HEK293 (cell line): Measurements from ENCODE around the gene CDH23.

Experiments used
- CTCF ChIA-PET: fragments of 350-600 bp; formaldehyde crosslinking; extraction: SDS; loops from one replicate; lab custom pipeline; 2021; ENCODE audit warnings: antibody characterized with exemption; lab: Yijun Ruan, JAX
- POLR2A ChIA-PET: fragments of 300-600 bp; formaldehyde crosslinking; extraction: SDS; loops from one replicate; lab custom pipeline; 2020; ENCODE audit warnings: antibody characterized with exemption, inconsistent platforms; lab: Yijun Ruan, JAX
- H3K27ac ChIP-seq: fragments of 200-500 bp; sonication (Bioruptor generic); 2 replicates; pipeline ENCODE4 v1.5.1; 2014; ENCODE audit warnings: low read depth, low read length, control low read depth, inconsistent platforms; ENCODE audit errors: extremely low read depth
- H3K36me3 ChIP-seq, 2 experiments: fragments of 200-500 bp in 1 of 2; sonication (Bioruptor generic) in 1 of 2; 1 replicate in 1 of 2; 2 replicates in 1 of 2; pipeline ENCODE4 v1.5.1; 2014 to 2017; ENCODE audit warnings: inconsistent platforms in 2 of 2, low read length in 2 of 2; ENCODE audit not compliant: control insufficient read depth in 2 of 2, insufficient read depth in 1 of 2
- H3K4me1 ChIP-seq: fragments of 200-500 bp; sonication (Bioruptor generic); 2 replicates; pipeline ENCODE4 v1.5.1; 2014; ENCODE audit warnings: mild to moderate bottlenecking, low read length, inconsistent platforms; ENCODE audit not compliant: control insufficient read depth, insufficient read depth
- H3K4me3 ChIP-seq: 2 replicates; pipeline ENCODE4 v1.5.1; 2011; ENCODE audit warnings: low read depth, mild to moderate bottlenecking, control low read depth, low read length, moderate library complexity
- H3K9me3 ChIP-seq: fragments of 200-500 bp; sonication (Bioruptor generic); 2 replicates; pipeline ENCODE4 v1.5.1; 2014; ENCODE audit warnings: low read depth, low read length, inconsistent platforms; ENCODE audit not compliant: control insufficient read depth, insufficient read depth
- HIC1 ChIP-seq: fragments of 450-650 bp; formaldehyde crosslinking; IDR thresholded peaks from 2 replicates; pipeline ENCODE4 v1.5.1; 2016; ENCODE audit warnings: missing biosample characterization, missing genetic modification characterization
- KLF10 ChIP-seq: fragments of 450-650 bp; IDR thresholded peaks from 2 replicates; pipeline ENCODE4 v1.5.1; 2018; ENCODE audit warnings: missing biosample characterization, mild to moderate bottlenecking, missing genetic modification characterization
- OSR2 ChIP-seq: fragments of 450-650 bp; formaldehyde crosslinking; IDR thresholded peaks from 2 replicates; pipeline ENCODE4 v1.5.1; 2016; ENCODE audit warnings: missing biosample characterization, missing genetic modification characterization
- PATZ1 ChIP-seq: fragments of 450-650 bp; formaldehyde crosslinking; IDR thresholded peaks from 2 replicates; pipeline ENCODE4 v1.5.1; 2016; ENCODE audit warnings: missing biosample characterization, missing genetic modification characterization
- REPIN1 ChIP-seq: fragments of 450-650 bp; formaldehyde crosslinking; IDR thresholded peaks from 2 replicates; pipeline ENCODE4 v1.5.1; 2017; ENCODE audit warnings: missing biosample characterization, missing genetic modification characterization, low read depth
- SCRT2 ChIP-seq: fragments of 450-650 bp; formaldehyde crosslinking; IDR thresholded peaks from 2 replicates; pipeline ENCODE4 v1.5.1; 2016; ENCODE audit warnings: missing biosample characterization, missing genetic modification characterization
- SP2 ChIP-seq: fragments of 450-650 bp; formaldehyde crosslinking; IDR thresholded peaks from 2 replicates; pipeline ENCODE4 v1.5.1; 2016; ENCODE audit warnings: missing biosample characterization, missing genetic modification characterization
- ZEB2 ChIP-seq: fragments of 450-650 bp; formaldehyde crosslinking; IDR thresholded peaks from 2 replicates; pipeline ENCODE4 v1.5.1; 2016; ENCODE audit warnings: missing biosample characterization, missing genetic modification characterization
- ZIC2 ChIP-seq: fragments of 450-650 bp; formaldehyde crosslinking; IDR thresholded peaks from 2 replicates; pipeline ENCODE4 v1.5.1; 2016; ENCODE audit warnings: missing biosample characterization, missing genetic modification characterization
- ZNF335 ChIP-seq: fragments of 450-650 bp; formaldehyde crosslinking; conservative IDR thresholded peaks from 2 replicates; pipeline ENCODE4 v1.5.1; 2016; ENCODE audit warnings: missing biosample characterization, missing genetic modification characterization
- ZNF341 ChIP-seq: fragments of 450-650 bp; formaldehyde crosslinking; IDR thresholded peaks from 2 replicates; pipeline ENCODE4; 2016; ENCODE audit warnings: low read depth, missing biosample characterization, missing genetic modification characterization
- ZNF366 ChIP-seq: fragments of 450-650 bp; formaldehyde crosslinking; conservative IDR thresholded peaks from 2 replicates; pipeline ENCODE4 v1.5.1; 2016; ENCODE audit warnings: missing biosample characterization, missing genetic modification characterization
- ZNF510 ChIP-seq: fragments of 450-650 bp; formaldehyde crosslinking; IDR thresholded peaks from 2 replicates; pipeline ENCODE4 v1.5.1; 2018; ENCODE audit warnings: mild to moderate bottlenecking, missing genetic modification characterization, missing biosample characterization; ENCODE audit not compliant: insufficient replicate concordance
- ZNF521 ChIP-seq: fragments of 450-650 bp; formaldehyde crosslinking; IDR thresholded peaks from 2 replicates; pipeline ENCODE4 v1.5.1; 2017; ENCODE audit warnings: missing biosample characterization, mild to moderate bottlenecking, missing genetic modification characterization
- ZNF660 ChIP-seq: fragments of 450-650 bp; IDR thresholded peaks from 2 replicates; pipeline ENCODE4 v1.5.1; 2018; ENCODE audit warnings: missing biosample characterization, mild to moderate bottlenecking, missing genetic modification characterization
- TF ChIP-seq, protein P1 (sequence below): fragments of 450-650 bp; formaldehyde crosslinking; IDR thresholded peaks from 2 replicates; pipeline ENCODE4 v1.5.1; 2016; ENCODE audit warnings: missing biosample characterization, missing genetic modification characterization
- TF ChIP-seq, protein P2 (sequence below): fragments of 450-650 bp; formaldehyde crosslinking; IDR thresholded peaks from 2 replicates; pipeline ENCODE4 v1.5.1; 2017; ENCODE audit warnings: missing biosample characterization, missing genetic modification characterization
- TF ChIP-seq, protein P3 (sequence below): fragments of 450-650 bp; formaldehyde crosslinking; IDR thresholded peaks from 2 replicates; pipeline ENCODE4 v1.5.1; 2016; ENCODE audit warnings: missing biosample characterization, missing genetic modification characterization
- TF ChIP-seq, protein P4 (sequence below): fragments of 450-650 bp; formaldehyde crosslinking; IDR thresholded peaks from 2 replicates; pipeline ENCODE4 v1.5.1; 2016; ENCODE audit warnings: missing biosample characterization, missing genetic modification characterization
- TF ChIP-seq, protein P5 (sequence below): fragments of 450-650 bp; formaldehyde crosslinking; IDR thresholded peaks from 2 replicates; pipeline ENCODE4 v1.5.1; 2016; ENCODE audit warnings: missing biosample characterization, missing genetic modification characterization

CDH23 gene

DNA sequence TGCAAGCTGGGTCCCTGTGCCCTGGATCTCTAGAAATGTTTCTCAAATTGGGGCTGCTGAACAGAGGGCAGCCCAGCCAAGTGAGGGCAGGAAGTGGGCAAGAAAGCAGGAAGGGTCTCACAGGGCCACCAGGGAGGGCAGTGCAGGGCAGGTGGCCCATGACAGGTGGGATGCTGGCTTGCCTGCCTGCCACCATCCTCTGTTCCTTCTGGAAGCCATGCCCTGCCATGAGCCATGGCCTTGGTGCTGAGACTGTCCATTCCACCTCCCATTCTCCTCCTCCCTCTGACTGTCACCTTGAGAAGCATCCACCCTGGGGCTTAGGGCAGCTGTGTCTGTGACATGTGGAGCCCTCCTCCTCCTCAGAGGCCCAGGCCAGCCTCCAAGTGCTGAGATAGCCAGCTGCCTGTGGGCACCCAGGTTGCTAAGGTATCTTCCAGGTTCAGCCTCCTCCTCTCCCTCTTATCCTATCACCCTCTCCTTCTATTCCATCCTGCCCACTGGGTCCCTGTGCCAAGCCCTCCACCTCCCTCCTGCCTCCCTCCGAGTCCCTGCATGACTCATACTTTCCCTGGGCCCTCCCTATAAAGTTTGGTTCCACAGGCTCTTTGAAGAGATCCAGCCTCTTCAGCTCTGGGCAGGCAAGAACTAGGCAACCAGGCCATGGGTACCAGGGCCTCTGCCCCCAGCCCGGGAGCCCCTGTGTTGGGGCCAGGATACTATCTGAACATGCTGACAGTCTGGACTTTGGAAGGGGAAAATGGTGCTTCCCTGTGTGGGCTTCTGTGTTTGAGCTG is 375.3 kb downstream of the CDH23 start:
- ChIA-PET POLR2A (interaction anchor here (1.3 kb wide), 1 partner anchor 33 kb away, joined by 4 read pairs; no protein-coding TSS in a partner anchor), CTCF (interaction anchor here (0.5 to 2.7 kb wide), 12 partner anchors 10 to 455 kb away, joined by 3 to 12 read pairs (median 6); no protein-coding TSS in a partner anchor)
- no peak overlapping the region for H3K4me3 ChIP-seq
- H3K27ac ChIP-seq, result no peak overlapping the region
- no peaks in the 10 kb centered on the region; the same call in 1 of the 2 replicates for H3K4me1 ChIP-seq
- H3K36me3 ChIP-seq, result no peaks in the 10 kb centered on the region
- no peaks in the 10 kb centered on the region for H3K9me3 ChIP-seq
- peak; percentile 57; the same call in 1 of the 2 replicates for TF ChIP-seq PATZ1 (tag by site-specific recombination)
- TF ChIP-seq, protein P1, sequence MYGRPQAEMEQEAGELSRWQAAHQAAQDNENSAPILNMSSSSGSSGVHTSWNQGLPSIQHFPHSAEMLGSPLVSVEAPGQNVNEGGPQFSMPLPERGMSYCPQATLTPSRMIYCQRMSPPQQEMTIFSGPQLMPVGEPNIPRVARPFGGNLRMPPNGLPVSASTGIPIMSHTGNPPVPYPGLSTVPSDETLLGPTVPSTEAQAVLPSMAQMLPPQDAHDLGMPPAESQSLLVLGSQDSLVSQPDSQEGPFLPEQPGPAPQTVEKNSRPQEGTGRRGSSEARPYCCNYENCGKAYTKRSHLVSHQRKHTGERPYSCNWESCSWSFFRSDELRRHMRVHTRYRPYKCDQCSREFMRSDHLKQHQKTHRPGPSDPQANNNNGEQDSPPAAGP (tag by site-specific recombination), result peak; percentile 83
- peak; percentile 79 for TF ChIP-seq KLF10 (tag by site-specific recombination)
- no peak for TF ChIP-seq OSR2
- TF ChIP-seq HIC1 (tag by site-specific recombination), result peak; percentile 63; the same call in 1 of the 2 replicates
- peak; percentile 51; the same call in 1 of the 2 replicates for TF ChIP-seq SCRT2
- TF ChIP-seq, protein P2, sequence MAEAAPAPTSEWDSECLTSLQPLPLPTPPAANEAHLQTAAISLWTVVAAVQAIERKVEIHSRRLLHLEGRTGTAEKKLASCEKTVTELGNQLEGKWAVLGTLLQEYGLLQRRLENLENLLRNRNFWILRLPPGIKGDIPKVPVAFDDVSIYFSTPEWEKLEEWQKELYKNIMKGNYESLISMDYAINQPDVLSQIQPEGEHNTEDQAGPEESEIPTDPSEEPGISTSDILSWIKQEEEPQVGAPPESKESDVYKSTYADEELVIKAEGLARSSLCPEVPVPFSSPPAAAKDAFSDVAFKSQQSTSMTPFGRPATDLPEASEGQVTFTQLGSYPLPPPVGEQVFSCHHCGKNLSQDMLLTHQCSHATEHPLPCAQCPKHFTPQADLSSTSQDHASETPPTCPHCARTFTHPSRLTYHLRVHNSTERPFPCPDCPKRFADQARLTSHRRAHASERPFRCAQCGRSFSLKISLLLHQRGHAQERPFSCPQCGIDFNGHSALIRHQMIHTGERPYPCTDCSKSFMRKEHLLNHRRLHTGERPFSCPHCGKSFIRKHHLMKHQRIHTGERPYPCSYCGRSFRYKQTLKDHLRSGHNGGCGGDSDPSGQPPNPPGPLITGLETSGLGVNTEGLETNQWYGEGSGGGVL (tag by site-specific recombination), result peak; percentile 82
- no peak for TF ChIP-seq ZNF510 (tag by site-specific recombination)
- TF ChIP-seq, protein P3, sequence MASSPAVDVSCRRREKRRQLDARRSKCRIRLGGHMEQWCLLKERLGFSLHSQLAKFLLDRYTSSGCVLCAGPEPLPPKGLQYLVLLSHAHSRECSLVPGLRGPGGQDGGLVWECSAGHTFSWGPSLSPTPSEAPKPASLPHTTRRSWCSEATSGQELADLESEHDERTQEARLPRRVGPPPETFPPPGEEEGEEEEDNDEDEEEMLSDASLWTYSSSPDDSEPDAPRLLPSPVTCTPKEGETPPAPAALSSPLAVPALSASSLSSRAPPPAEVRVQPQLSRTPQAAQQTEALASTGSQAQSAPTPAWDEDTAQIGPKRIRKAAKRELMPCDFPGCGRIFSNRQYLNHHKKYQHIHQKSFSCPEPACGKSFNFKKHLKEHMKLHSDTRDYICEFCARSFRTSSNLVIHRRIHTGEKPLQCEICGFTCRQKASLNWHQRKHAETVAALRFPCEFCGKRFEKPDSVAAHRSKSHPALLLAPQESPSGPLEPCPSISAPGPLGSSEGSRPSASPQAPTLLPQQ, result peak; percentile 99
- TF ChIP-seq ZNF521, result no peak
- TF ChIP-seq SP2 (tag by site-specific recombination), result peak; percentile 69
- no peak for TF ChIP-seq ZNF660
- TF ChIP-seq ZNF341, result peak; percentile 64
- TF ChIP-seq ZEB2 (tag by site-specific recombination), result peak; percentile 53; the same call in 1 of the 2 replicates
- peak; percentile 79 for TF ChIP-seq ZNF335 (tag by site-specific recombination)
- TF ChIP-seq, protein P4, sequence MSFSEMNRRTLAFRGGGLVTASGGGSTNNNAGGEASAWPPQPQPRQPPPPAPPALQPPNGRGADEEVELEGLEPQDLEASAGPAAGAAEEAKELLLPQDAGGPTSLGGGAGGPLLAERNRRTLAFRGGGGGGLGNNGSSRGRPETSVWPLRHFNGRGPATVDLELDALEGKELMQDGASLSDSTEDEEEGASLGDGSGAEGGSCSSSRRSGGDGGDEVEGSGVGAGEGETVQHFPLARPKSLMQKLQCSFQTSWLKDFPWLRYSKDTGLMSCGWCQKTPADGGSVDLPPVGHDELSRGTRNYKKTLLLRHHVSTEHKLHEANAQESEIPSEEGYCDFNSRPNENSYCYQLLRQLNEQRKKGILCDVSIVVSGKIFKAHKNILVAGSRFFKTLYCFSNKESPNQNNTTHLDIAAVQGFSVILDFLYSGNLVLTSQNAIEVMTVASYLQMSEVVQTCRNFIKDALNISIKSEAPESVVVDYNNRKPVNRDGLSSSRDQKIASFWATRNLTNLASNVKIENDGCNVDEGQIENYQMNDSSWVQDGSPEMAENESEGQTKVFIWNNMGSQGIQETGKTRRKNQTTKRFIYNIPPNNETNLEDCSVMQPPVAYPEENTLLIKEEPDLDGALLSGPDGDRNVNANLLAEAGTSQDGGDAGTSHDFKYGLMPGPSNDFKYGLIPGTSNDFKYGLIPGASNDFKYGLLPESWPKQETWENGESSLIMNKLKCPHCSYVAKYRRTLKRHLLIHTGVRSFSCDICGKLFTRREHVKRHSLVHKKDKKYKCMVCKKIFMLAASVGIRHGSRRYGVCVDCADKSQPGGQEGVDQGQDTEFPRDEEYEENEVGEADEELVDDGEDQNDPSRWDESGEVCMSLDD, result peak; percentile 47; the same call in 1 of the 2 replicates
- TF ChIP-seq ZNF366, result peak; percentile 65
- TF ChIP-seq, protein P5, sequence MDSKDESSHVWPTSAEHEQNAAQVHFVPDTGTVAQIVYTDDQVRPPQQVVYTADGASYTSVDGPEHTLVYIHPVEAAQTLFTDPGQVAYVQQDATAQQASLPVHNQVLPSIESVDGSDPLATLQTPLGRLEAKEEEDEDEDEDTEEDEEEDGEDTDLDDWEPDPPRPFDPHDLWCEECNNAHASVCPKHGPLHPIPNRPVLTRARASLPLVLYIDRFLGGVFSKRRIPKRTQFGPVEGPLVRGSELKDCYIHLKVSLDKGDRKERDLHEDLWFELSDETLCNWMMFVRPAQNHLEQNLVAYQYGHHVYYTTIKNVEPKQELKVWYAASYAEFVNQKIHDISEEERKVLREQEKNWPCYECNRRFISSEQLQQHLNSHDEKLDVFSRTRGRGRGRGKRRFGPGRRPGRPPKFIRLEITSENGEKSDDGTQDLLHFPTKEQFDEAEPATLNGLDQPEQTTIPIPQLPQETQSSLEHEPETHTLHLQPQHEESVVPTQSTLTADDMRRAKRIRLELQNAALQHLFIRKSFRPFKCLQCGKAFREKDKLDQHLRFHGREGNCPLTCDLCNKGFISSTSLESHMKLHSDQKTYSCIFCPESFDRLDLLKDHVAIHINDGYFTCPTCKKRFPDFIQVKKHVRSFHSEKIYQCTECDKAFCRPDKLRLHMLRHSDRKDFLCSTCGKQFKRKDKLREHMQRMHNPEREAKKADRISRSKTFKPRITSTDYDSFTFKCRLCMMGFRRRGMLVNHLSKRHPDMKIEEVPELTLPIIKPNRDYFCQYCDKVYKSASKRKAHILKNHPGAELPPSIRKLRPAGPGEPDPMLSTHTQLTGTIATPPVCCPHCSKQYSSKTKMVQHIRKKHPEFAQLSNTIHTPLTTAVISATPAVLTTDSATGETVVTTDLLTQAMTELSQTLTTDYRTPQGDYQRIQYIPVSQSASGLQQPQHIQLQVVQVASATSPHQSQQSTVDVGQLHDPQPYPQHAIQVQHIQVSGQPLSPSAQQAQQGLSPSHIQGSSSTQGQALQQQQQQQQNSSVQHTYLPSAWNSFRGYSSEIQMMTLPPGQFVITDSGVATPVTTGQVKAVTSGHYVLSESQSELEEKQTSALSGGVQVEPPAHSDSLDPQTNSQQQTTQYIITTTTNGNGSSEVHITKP (tag by site-specific recombination), result peak; percentile 34; the same call in 1 of the 2 replicates
- peak; percentile 54; the same call in 1 of the 2 replicates for TF ChIP-seq ZIC2 (tag by site-specific recombination)
- TF ChIP-seq REPIN1 (tag by site-specific recombination), result no peak
